K562 (cell line): ENCODE data around the gene PIP5K1B. TPM values are rescaled to one million over a fixed set of nuclear protein-coding genes. Genes with fewer than 3 reads are reported as not detected.

ENCODE experiments used
- ATAC-seq: fragments of 200-7000 bp; cut with Tn5 transposase; 3 replicates; pipeline ENCODE4 v1.9.1; 2020; ENCODE audit warnings: moderate library complexity
- BruUV-seq: library from RNA; stranded (reverse); fragments of 400-500 nt; replicated peaks from 2 replicates; lab custom pipeline; 2021; lab: Mats Ljungman, UMichigan
- CTCF ChIA-PET: fragments of 300-600 bp; formaldehyde crosslinking; extraction: SDS; loops from one replicate; lab custom pipeline; 2021; ENCODE audit warnings: low intra/inter-chr PET ratio; lab: Yijun Ruan, JAX
- POLR2A ChIA-PET: fragments of 300-600, 350-650 bp; sonication (Branson Sonifier 250); formaldehyde crosslinking; extraction: SDS; loops from one replicate; lab custom pipeline; 2021; ENCODE audit warnings: antibody characterized with exemption, inconsistent platforms; lab: Yijun Ruan, JAX
- DNase-seq, 4 experiments: peaks; one replicate each; pipeline versions ENCODE4 v3.0.0 to v3.0.0-alpha.2; 2011 to 2018; ENCODE audit warnings: low spot score in 3 of 4, mixed read lengths in 3 of 4; ENCODE audit errors: extremely low read depth in 1 of 4
- FAIRE-seq: peaks from 2 replicates; lab custom pipeline; 2011; peaks lifted over from hg19 to GRCh38; lab: Jason Lieb, UNC
- H2AFZ ChIP-seq: 2 replicates; pipeline ENCODE4 v1.6.0; 2011; ENCODE audit warnings: low read depth, low read length, control low read depth, inconsistent platforms
- H3K27ac ChIP-seq: fragments of 200-600 bp; 3 replicates; pipeline ENCODE4 v1.8.0; 2011; ENCODE audit warnings: low read depth, mild to moderate bottlenecking, control low read depth, inconsistent platforms, low read length, moderate library complexity, mixed read lengths; ENCODE audit errors: extremely low read depth
- H3K27me3 ChIP-seq, 2 experiments: fragments of 300-600 bp in 1 of 2; 2 replicates in 1 of 2; 3 replicates in 1 of 2; pipeline versions ENCODE4 v1.6.0 to v1.8.0; 2011; ENCODE audit warnings: inconsistent platforms in 2 of 2, low read length in 2 of 2, mild to moderate bottlenecking in 1 of 2, mixed read lengths in 1 of 2, moderate library complexity in 1 of 2; ENCODE audit not compliant: control insufficient read depth in 2 of 2, insufficient read depth in 2 of 2
- H3K36me3 ChIP-seq: fragments of 300-600 bp; 3 replicates; pipeline ENCODE4 v1.8.0; 2011; ENCODE audit warnings: mild to moderate bottlenecking, low read length, inconsistent platforms; ENCODE audit not compliant: control insufficient read depth, insufficient read depth
- H3K4me1 ChIP-seq, 2 experiments: fragments of 200-600 bp in 1 of 2; replicated peaks in 1 of 2; 2 replicates in 1 of 2; 3 replicates in 1 of 2; pipeline versions ENCODE4 v1.5.1 to v1.8.0; 2011; ENCODE audit warnings: inconsistent platforms in 2 of 2, low read length in 2 of 2, mild to moderate bottlenecking in 1 of 2, mixed read lengths in 1 of 2, moderate library complexity in 1 of 2; ENCODE audit not compliant: control insufficient read depth in 2 of 2, insufficient read depth in 2 of 2
- H3K4me2 ChIP-seq: 2 replicates; pipeline ENCODE4 v1.6.1; 2011; ENCODE audit warnings: low read length, control low read depth, inconsistent platforms, mixed read lengths; ENCODE audit not compliant: insufficient read depth
- H3K4me3 ChIP-seq: fragments of 200-600 bp; sonication (generic), shearing (Covaris generic); 2 replicates; pipeline ENCODE4 v1.5.1; 2016; ENCODE audit warnings: control low read depth, inconsistent platforms
- H3K79me2 ChIP-seq: fragments of 200-600 bp; 3 replicates; pipeline ENCODE4 v1.8.0; 2011; ENCODE audit warnings: low read length, inconsistent platforms; ENCODE audit not compliant: control insufficient read depth, insufficient read depth
- H3K9ac ChIP-seq, 2 experiments: 2 replicates each; pipeline versions ENCODE4 v1.6.0 to v1.6.1; 2011; ENCODE audit warnings: low read depth in 2 of 2, low read length in 2 of 2, control low read depth in 1 of 2, inconsistent platforms in 1 of 2, mild to moderate bottlenecking in 1 of 2, mixed read lengths in 1 of 2; ENCODE audit not compliant: insufficient read depth in 1 of 2
- H3K9me1 ChIP-seq: one replicate; pipeline ENCODE4 v1.6.0; 2011; ENCODE audit warnings: inconsistent platforms, mild to moderate bottlenecking, low read length, moderate library complexity; ENCODE audit not compliant: control insufficient read depth, insufficient read depth
- H3K9me3 ChIP-seq: replicated peaks from 2 replicates; pipeline ENCODE4 v1.5.1; 2011; ENCODE audit warnings: low read depth, low read length, inconsistent platforms; ENCODE audit not compliant: control insufficient read depth, insufficient read depth
- H4K20me1 ChIP-seq: replicated peaks from 2 replicates; pipeline ENCODE4 v1.6.1; 2011; ENCODE audit warnings: low read length, inconsistent platforms, mixed read lengths; ENCODE audit not compliant: control insufficient read depth, insufficient read depth
- CHD1 ChIP-seq: fragments of 200-600 bp; sonication (generic); IDR thresholded peaks from one replicate; pipeline ENCODE4 v1.6.1; 2012; ENCODE audit warnings: mild to moderate bottlenecking, moderate library complexity, low read length, inconsistent platforms
- CTBP1 ChIP-seq: fragments of 450-650 bp; IDR thresholded peaks from 2 replicates; pipeline ENCODE4 v1.6.1; 2016; ENCODE audit warnings: borderline replicate concordance
- GABPB2 ChIP-seq: fragments of 250-450 bp; sonication (Bioruptor Pico); conservative IDR thresholded peaks from 2 replicates; pipeline ENCODE4 v1.5.1; 2021; ENCODE audit warnings: mild to moderate bottlenecking
- RBBP5 ChIP-seq: fragments of 200-600 bp; sonication (generic); IDR thresholded peaks from 2 replicates; pipeline ENCODE4 v1.6.1; 2012; ENCODE audit warnings: borderline replicate concordance, mild to moderate bottlenecking, low read length, control low read depth, inconsistent platforms; ENCODE audit not compliant: insufficient read depth, poor library complexity, severe bottlenecking
- ZNF143 ChIP-seq: sonication (generic); formaldehyde crosslinking; IDR thresholded peaks from 2 replicates; pipeline ENCODE4 v1.9.0; 2022; ENCODE audit warnings: mild to moderate bottlenecking, missing genetic modification reagents
- ZNF354B ChIP-seq: fragments of 250-450 bp; sonication (Bioruptor Pico); IDR thresholded peaks from 2 replicates; pipeline ENCODE4 v1.4.0; 2020
- ZNF589 ChIP-seq: fragments of 200-800 bp; sonication (Bioruptor generic); IDR thresholded peaks from 2 replicates; pipeline ENCODE4 v1.6.1; 2016; ENCODE audit warnings: low read depth, missing genetic modification characterization, missing compliant biosample characterization
- WGBS: fragments of 100-300 bp; shearing (Covaris generic); methylation state at CpG from one replicate; pipeline ENCODE4 v1.1.6; 2016; ENCODE audit warnings: low coverage, mixed read lengths; ENCODE audit not compliant: insufficient coverage; ENCODE audit errors: missing lambda C conversion rate; 5-methylcytosine and 5-hydroxymethylcytosine counted together
- in situ Hi-C: fragments of 300-500 bp; cut with MboI; formaldehyde crosslinking; loops from 4 replicates; pipeline ENCODE4 v1.15.0; 2018; ENCODE audit warnings: inconsistent platforms, mixed read lengths
- intact Hi-C: fragments of 100-400 bp; cut with micrococcal nuclease; formaldehyde crosslinking; loops from 2 replicates; pipeline ENCODE4 v1.14.2; 2022
- polyA plus RNA-seq, 8 experiments: library from polyadenylated mRNA; depleted of rRNA in 4 of 8; stranded (reverse) in 5 of 8; unstranded in 3 of 8; fragments of >200 nt; fragmentation: Nextera tagmentation in 2 of 8; fragmentation: Illumina TruSeq in 1 of 8; extraction: Ambion mirVana in 2 of 8; extraction: Trizol in 1 of 8; gene quantifications; 2 replicates each; pipeline versions ENCODE4 v1.2.1 to v1.2.3, GENCODE V29; 2011 to 2014; ENCODE audit warnings: inconsistent platforms in 1 of 8, missing spikeins in 1 of 8
- total RNA-seq, 7 experiments: library from RNA; depleted of rRNA in 6 of 7; stranded (reverse); fragments of >200 nt in 6 of 7; fragmentation: Illumina TruSeq in 2 of 7; extraction: Trizol in 2 of 7; gene quantifications; 2 replicates each; pipeline versions ENCODE4 v1.2.1 to v1.2.3, GENCODE V29; 2011 to 2021; ENCODE audit warnings: low replicate concordance in 1 of 7
- TF ChIP-seq, protein P1 (sequence below): fragments of 450-650 bp; IDR thresholded peaks from 2 replicates; pipeline ENCODE4 v1.6.1; 2016
- TF ChIP-seq, protein P2 (sequence below), 3 experiments: IDR thresholded peaks in 2 of 3; conservative IDR thresholded peaks in 1 of 3; 2 replicates each; pipeline ENCODE4 v1.5.1; 2011 to 2012; ENCODE audit warnings: low read length in 3 of 3, mild to moderate bottlenecking in 3 of 3, control low read depth in 2 of 3, improper control_type of control experiment in 1 of 3, inconsistent platforms in 1 of 3, low read depth in 1 of 3, mixed read lengths in 1 of 3, moderate library complexity in 1 of 3; ENCODE audit not compliant: insufficient read depth in 2 of 3
- TF ChIP-seq, protein P3 (sequence below): fragments of 450-650 bp; IDR thresholded peaks from 2 replicates; pipeline ENCODE4 v1.6.1; 2016; ENCODE audit warnings: mild to moderate bottlenecking

Gene PIP5K1B
- total and polyA plus RNA-seq, 9 of the 15 experiments (the other 6 are each of a cell fraction or from before 2014, with no cell fraction given) = 3.1 to 12.9 (median 7.4) TPM

DNA sequence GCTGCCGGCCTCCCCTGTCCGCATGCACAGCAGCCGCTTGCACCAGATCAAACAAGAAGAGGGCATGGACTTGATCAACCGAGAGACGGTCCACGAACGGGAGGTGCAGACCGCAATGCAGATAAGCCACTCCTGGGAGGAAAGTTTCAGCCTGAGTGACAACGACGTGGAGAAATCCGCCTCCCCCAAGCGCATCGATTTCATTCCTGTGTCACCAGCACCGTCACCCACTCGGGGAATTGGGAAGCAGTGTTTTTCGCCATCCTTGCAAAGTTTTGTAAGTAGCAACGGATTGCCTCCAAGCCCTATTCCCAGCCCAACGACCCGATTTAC lies 75.3 kb downstream of the PIP5K1B start (continued):
- TF ChIP-seq, protein P1, sequence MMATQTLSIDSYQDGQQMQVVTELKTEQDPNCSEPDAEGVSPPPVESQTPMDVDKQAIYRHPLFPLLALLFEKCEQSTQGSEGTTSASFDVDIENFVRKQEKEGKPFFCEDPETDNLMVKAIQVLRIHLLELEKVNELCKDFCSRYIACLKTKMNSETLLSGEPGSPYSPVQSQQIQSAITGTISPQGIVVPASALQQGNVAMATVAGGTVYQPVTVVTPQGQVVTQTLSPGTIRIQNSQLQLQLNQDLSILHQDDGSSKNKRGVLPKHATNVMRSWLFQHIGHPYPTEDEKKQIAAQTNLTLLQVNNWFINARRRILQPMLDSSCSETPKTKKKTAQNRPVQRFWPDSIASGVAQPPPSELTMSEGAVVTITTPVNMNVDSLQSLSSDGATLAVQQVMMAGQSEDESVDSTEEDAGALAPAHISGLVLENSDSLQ = peak; percentile 17
- no peak for TF ChIP-seq ZNF143 (CRISPR knock-in tag)
- peak; percentile 60 for TF ChIP-seq RBBP5
- TF ChIP-seq, protein P2, sequence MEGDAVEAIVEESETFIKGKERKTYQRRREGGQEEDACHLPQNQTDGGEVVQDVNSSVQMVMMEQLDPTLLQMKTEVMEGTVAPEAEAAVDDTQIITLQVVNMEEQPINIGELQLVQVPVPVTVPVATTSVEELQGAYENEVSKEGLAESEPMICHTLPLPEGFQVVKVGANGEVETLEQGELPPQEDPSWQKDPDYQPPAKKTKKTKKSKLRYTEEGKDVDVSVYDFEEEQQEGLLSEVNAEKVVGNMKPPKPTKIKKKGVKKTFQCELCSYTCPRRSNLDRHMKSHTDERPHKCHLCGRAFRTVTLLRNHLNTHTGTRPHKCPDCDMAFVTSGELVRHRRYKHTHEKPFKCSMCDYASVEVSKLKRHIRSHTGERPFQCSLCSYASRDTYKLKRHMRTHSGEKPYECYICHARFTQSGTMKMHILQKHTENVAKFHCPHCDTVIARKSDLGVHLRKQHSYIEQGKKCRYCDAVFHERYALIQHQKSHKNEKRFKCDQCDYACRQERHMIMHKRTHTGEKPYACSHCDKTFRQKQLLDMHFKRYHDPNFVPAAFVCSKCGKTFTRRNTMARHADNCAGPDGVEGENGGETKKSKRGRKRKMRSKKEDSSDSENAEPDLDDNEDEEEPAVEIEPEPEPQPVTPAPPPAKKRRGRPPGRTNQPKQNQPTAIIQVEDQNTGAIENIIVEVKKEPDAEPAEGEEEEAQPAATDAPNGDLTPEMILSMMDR (IDR thresholded peaks at IDR 0.05 in 2 of 3, conservative IDR thresholded peaks at IDR 0.05 in 1 of 3; ENCODE audit: insufficient read depth in 2 of 3, low read depth in 1 of 3, low read length in 3 of 3) = 0 out of 6 replicates have a peak, but pooled peaks of 1 of the 3 experiments have one; percentile 4

DNA sequence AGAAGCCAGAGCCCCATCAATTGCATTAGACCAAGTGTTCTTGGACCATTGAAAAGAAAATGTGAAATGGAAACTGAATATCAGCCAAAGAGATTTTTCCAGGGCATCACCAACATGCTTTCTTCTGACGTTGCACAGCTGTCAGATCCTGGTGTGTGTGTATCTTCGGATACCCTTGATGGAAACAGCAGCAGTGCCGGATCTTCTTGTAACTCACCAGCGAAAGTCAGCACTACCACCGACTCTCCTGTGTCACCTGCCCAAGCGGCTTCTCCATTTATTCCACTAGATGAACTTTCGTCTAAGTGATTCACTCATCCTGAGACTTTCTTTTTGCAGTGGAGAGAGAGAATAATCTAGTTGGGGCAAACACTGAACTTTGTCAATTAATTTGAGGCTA lies 75.7 kb downstream of the PIP5K1B start:
- peaks cover 4 to 35% of the 10 kb centered on the region in 2 experiments for H3K4me1 ChIP-seq
- ChIA-PET CTCF (no interaction called here), POLR2A (no interaction called here)
- H3K9me3 ChIP-seq = no peaks in the 10 kb centered on the region
- H3K9ac ChIP-seq = peak overlapping the region; percentile 88 to 92; a peak in 3 of 4 replicates
- peaks cover 93% of the 10 kb centered on the region for H3K79me2 ChIP-seq
- intact Hi-C loops (loop anchor here (2.0 to 10.0 kb wide), 2 partner anchors 64 to 218 kb away; no protein-coding TSS in a partner anchor), in situ Hi-C loops (no loop called here)
- H3K27ac ChIP-seq = peak overlapping the region; percentile 99
- H4K20me1 ChIP-seq = peaks cover 15% of the 10 kb centered on the region
- BruUV-seq = TSS peak; percentile 53
- peaks cover 12% of the 10 kb centered on the region; the same call in 2 of the 3 replicates for H3K36me3 ChIP-seq
- peak overlapping the region; percentile 81 for H3K4me3 ChIP-seq
- FAIRE-seq (peak; percentile 15), DNase-seq (peak in 1 of 4 experiments; percentile 32), ATAC-seq (peak; percentile 23; the same call in 2 of the 3 replicates)
- no peak overlapping the region for H2AFZ ChIP-seq
- WGBS = 0% methylated on average over 7 of the region's 7 CpGs
- peak overlapping the region; percentile 98 for H3K4me2 ChIP-seq
- H3K9me1 ChIP-seq = no peaks in the 10 kb centered on the region
- no peaks in the 10 kb centered on the region for H3K27me3 ChIP-seq
- TF ChIP-seq ZNF589 (no peak), GABPB2 (no peak), CHD1 (peak; percentile 29), CTBP1 (no peak), ZNF354B (no peak)
- TF ChIP-seq, protein P3, sequence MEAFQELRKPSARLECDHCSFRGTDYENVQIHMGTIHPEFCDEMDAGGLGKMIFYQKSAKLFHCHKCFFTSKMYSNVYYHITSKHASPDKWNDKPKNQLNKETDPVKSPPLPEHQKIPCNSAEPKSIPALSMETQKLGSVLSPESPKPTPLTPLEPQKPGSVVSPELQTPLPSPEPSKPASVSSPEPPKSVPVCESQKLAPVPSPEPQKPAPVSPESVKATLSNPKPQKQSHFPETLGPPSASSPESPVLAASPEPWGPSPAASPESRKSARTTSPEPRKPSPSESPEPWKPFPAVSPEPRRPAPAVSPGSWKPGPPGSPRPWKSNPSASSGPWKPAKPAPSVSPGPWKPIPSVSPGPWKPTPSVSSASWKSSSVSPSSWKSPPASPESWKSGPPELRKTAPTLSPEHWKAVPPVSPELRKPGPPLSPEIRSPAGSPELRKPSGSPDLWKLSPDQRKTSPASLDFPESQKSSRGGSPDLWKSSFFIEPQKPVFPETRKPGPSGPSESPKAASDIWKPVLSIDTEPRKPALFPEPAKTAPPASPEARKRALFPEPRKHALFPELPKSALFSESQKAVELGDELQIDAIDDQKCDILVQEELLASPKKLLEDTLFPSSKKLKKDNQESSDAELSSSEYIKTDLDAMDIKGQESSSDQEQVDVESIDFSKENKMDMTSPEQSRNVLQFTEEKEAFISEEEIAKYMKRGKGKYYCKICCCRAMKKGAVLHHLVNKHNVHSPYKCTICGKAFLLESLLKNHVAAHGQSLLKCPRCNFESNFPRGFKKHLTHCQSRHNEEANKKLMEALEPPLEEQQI = no peak
